GM21381 (cell line): ENCODE data around the gene ATP2B1.

Experiments used
- ATAC-seq: cut with Tn5 transposase; IDR thresholded peaks from one replicate; pipeline ENCODE4 v1.9.1; 2021; ENCODE audit warnings: mild to moderate bottlenecking, moderate library complexity; ENCODE audit not compliant: unreplicated experiment

The ATP2B1 gene

GRCh38 chr12:89597770-89598169, 110.9 kb downstream of the ATP2B1 start:
- ATAC-seq: peak; percentile 44

- ATAC-seq: no peak
Measured at GRCh38 chr12:89597210-89597609, 111.4 kb downstream of the ATP2B1 start.

GRCh38 chr12:89593873-89594272, 114.8 kb downstream of the ATP2B1 start:
- no peak for ATAC-seq

DNA sequence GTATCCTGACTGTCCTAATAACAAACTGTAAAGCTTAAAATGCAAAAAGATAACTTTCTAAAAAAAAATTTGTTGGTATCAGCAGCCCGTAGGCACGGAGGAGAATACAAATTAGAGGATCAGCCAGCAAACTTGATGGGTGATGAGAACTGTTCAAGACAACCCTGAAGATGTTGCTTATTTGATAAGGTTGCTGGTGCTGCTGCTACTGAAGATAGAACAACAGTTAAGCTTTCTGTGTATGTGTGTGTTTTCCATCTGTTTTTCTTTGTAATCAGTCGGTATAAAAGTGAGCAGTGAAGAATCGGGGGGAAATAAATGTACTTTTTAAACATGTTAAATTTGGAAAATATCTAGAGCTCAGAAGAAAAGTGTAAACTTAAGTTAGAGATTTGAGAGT, 115.4 kb downstream of the ATP2B1 start:
- no peak for ATAC-seq

DNA sequence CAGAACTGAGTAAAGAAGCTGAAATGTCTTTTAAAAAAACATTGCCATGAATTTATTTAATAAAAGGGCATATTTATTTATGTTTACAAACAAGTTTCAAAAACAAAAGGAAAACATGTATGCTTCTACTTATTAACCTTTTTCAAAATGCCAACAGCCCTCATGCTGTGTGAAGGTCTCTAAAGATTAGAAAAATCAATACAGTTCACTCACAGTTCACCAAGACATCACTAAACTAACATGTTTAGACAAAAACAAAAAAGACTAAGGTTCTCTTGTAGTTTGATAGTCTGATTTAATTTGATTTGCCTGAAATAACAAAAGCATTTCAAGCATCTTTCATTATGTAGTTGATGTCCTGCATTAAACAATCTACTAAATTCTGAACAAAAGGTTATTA, 118.9 kb downstream of the ATP2B1 start:
- ATAC-seq: no peak

DNA sequence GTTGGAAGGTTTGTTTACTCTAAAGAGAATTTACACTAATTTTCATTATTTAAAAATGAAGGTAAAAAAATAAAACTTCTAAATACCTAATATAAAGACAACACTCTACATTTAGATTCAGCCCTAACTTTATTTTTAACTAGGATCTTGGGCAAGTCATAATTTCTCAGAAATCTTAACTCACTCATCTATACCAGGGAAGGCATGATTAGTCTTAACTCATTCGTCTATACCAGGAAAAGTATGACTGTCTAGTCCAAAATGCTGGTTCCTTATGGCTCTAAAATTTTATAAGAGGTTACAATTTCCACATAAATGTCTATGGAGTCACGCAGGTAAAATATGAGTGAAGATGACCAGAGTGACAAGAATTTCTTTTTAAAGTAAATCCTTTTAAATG, 130.1 kb downstream of the ATP2B1 start:
- no peak for ATAC-seq

DNA sequence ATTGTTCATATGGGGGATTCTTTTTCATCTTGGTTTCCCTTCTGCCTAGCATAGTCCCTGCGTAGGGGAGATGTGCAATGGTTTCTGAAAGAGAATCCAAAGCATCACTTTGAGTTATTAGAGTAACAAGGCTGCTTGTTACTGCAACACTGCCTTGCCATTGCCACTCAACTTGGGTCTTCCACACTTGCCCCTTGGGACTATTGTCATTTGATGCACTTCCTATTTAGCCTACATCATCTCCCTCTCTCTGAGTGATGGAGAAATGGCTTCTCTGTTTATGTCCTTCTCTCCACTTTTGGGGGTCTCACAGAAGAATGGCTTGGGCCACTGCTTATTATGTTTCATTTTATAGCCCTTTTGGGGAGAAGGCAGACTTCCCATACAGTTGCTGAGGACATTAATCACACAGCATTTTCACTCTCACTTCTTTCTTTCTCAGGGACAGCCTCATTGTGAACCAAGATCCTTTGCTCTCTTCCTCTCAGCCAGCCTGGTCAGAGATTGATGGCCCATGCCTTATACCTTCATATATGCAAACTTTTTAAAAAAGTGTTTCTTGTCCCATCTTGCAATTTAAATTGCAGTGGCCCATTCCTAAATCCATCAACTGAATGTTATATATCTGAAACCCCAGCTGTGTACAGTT, 131.9 kb downstream of the ATP2B1 start:
- ATAC-seq: no peak

DNA sequence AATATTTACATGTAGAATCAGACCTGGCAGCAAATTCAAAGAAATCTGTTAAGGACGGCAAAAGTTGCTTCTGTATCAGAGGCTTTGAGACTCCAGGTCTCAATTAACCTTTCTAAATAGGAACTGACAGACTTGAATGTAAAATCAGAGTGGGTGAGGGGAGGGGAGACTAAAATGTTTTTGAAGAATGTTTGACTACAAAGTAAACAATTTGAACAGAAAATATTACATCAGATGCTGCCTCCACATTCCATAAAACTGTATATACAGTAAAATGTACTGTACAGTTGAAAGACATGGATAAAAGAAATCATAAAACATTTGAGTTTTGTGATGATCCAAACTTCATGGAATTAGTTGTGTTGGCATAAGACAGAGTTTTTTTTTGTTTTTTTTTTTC, 133.3 kb downstream of the ATP2B1 start:
- no peak for ATAC-seq

DNA sequence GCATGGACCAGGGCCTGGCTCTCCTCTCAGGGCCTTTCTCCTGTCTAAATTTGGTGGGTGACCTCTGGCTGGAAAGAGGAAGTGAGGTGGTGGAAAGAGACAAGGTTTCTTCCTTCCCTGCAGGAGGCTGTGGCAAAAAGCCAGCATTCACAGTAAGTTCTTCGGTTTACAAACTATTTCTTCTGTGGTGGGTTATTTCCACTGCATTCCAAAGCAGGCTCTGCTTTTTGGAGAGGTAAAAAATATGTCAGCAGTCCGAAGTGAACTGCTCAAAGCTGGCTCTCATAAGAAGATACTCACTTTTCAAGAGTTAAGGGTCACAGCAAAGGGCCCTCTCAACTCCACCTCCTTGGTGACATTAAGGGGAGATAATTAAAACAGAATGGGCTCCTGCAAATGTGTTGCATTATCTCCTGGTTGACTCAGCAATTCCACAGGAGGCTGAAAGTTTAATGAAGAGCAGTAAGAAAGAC, 133.9 kb downstream of the ATP2B1 start:
- no peak for ATAC-seq

DNA sequence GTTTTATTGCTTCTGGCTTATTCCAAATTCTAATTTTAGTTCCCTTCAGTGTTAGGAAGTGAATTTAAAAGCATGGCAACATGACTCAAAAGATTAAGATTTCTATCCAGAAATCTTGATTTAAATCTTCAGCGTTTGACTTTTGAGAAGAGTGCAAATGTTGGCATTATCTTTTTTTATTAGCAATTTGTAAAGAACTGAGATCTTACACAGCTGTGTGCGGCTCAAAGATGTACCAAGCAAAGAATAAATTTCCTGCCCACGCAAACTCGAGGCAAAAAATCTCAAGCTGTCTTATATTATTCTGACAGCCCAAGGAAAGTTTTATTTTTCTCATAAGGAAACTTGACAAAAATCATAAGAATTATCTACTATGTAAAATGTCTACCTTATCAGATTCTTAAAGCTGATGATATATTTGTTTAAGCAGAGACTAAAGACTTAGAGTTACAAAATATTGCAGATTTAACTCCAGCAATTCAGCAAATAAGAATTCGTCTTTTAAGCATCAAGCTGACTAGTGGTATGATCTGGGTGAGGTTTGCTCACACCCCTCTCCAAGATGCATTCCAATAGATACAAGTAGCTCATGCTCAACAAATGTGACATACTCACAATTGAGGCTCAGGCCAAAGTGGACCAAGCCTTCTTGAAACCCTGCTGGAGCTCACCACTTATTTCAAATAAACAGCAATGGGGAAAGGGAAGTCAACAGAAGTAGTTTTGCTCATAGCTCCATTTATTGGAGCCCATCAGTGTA, 135.4 kb downstream of the ATP2B1 start:
- no peak for ATAC-seq

DNA sequence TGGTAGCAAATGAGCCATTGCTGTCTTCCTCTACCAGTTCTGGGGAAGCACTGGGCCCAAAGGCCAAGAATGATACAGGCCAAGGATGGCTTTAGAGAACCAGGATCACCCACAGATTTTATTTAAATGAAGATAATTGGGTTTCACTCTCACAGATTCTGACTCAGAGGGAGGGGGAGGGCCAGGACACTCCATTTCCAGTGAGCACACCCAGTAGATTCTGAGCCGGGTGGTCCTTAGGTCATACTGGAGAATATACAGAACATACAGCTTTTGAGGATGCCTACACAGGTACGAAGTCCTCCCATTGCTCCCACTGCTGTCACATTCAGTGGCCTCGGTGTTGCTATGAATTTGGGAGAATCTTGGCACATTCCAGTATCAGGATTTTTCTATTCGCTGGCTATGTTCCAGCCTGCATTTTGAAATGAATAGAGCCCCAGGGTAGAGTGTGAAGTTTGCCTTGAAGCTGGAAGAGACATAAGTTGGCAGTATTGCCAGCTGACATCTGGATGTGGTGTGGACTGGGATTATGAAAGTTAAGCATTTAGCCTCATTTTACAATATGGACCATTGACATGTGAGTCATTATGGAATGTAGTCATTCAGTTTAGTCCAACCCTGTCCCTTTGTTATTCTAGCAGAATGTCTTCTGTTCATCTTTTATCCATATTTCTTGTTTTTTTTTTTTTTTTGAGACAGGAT, 137.0 kb downstream of the ATP2B1 start:
- no peak for ATAC-seq

DNA sequence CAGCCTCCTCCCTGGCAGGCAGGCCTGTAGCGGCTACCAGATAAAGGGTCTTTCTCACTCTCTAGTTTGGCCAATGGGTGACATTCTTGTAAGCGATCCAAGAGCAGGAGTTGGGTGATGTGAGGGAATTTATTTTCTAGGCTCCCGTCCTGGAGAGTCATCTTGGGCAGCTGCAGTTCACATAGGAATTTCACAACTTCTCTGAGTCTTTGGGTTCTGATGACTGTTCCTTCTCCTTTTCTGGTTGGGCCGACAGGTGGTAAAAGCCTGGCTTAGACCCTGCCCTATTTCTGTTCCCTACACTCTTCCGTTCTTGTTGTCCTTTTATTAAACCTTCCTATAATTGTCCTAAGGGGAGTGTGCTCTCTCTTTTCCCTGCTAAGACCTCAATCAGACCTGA, 140.2 kb downstream of the ATP2B1 start:
- ATAC-seq: no peak

GRCh38 chr12:89567691-89568239, 140.9 kb downstream of the ATP2B1 start:
- ATAC-seq: no peak

- ATAC-seq: no peak
Measured at GRCh38 chr12:89566615-89567014, 142.0 kb downstream of the ATP2B1 start.

DNA sequence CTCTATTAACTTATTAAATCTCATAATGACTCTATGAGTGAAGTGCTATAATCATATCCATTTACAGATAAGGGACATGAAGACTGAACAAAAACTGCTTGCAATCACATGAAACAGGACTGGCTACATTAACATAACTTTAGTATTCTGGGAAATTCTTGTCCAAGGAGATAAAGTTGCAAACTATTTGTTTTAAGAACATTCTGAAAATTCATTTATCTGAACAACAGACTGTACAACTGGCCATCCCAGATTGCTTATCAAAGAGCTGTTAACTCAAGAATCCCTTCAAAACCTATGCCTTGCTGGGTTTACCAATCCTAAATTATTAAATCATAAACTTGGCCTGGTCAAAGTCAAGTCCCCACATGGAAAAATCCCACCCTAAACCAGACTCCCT, 143.6 kb downstream of the ATP2B1 start:
- no peak for ATAC-seq

- no peak for ATAC-seq
Measured at GRCh38 chr12:89559753-89560152, 148.9 kb downstream of the ATP2B1 start.

- no peak for ATAC-seq
Measured at GRCh38 chr12:89556976-89557375, 151.7 kb downstream of the ATP2B1 start.

GRCh38 chr12:89552376-89552775, 156.3 kb downstream of the ATP2B1 start:
- no peak for ATAC-seq

DNA sequence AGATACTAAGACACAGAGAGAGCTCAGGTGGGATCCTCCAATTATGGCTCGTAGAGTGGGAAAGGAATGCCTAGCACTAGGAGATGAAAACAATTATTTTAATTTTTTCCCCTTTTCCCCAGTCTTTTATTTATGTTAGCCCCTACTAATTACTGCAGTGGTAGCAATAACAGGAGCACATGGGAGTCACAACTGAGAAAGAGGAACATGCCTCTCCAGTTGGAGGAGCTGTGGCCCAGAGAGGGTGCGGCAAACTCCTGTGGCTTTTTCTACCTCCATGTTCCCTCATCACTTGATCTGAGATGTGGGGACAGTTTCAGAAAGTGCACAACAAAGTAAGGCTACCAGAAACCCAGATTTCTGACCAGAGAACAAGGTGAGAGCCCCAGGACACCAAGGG, 156.9 kb downstream of the ATP2B1 start:
- ATAC-seq: no peak

DNA sequence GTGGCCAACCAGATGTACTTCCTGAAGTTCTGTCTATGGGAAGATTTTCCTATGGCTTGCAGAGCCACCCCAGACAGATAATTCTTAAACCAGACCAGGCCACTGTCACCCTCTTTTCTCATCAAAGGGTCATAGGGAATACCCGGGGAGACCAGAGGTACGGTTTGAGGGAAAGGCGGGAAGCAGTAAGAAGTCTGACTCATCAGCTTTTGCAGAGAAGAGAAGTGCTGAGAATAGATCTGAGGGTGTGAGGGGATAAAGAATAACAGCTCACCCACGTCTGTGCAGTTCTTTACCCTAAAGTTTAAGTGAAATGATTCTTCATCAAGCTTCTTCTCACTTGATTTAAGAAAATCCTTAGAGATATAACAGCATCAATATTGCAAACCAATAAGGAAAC, 161.5 kb downstream of the ATP2B1 start:
- no peak for ATAC-seq

DNA sequence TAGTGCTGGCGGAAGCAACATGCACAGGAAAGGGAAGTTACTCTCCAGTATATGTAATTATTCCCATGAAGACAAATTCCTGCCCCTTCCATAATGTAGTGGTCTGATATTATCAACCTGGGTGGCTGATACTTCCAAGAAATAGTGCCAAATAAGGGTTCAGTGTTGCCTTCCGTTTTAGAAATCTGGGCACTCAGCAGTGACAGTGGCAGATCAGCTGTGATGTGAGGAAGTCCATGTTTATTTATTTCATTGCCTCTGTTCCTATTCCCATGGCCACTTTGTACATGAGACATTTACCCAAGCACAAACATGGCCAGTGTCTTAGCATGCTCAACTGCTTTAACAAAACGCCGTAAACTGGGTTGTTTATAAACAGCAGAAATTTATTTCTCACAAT, 162.5 kb downstream of the ATP2B1 start:
- ATAC-seq: no peak
